H9 (cell line): Measurements from ENCODE around the gene PDE4B. TPM values are rescaled to one million over a fixed set of nuclear protein-coding genes. Genes with fewer than 3 reads are reported as not detected.

Experiments
- DNase-seq: peaks from one replicate; pipeline ENCODE4 v3.0.0-alpha.2; 2017
- H2AFZ ChIP-seq: one replicate; pipeline ENCODE4 v1.6.1; 2013; ENCODE audit warnings: mild to moderate bottlenecking, low read length, control low read depth, moderate library complexity
- H2AK5ac ChIP-seq: 2 replicates; pipeline ENCODE4 v1.6.1; 2013; ENCODE audit warnings: low read length, control low read depth, mixed read lengths; ENCODE audit not compliant: insufficient read length
- H2BK120ac ChIP-seq: one replicate; pipeline ENCODE4 v1.6.1; 2013; ENCODE audit warnings: low read depth, mild to moderate bottlenecking, low read length, control low read depth, inconsistent platforms; ENCODE audit not compliant: poor library complexity, severe bottlenecking
- H2BK12ac ChIP-seq: 2 replicates; pipeline ENCODE4 v1.6.1; 2013; ENCODE audit warnings: low read length, control low read depth, mixed read lengths, low read depth; ENCODE audit not compliant: insufficient read length
- H2BK15ac ChIP-seq: 2 replicates; pipeline ENCODE4 v1.6.1; 2013; ENCODE audit warnings: low read depth, low read length, control low read depth
- H2BK20ac ChIP-seq: one replicate; pipeline ENCODE4 v1.6.1; 2013; ENCODE audit warnings: low read depth, mild to moderate bottlenecking, low read length, control low read depth, inconsistent platforms; ENCODE audit not compliant: poor library complexity, severe bottlenecking
- H2BK5ac ChIP-seq: 2 replicates; pipeline ENCODE4 v1.6.1; 2013; ENCODE audit warnings: low read length, control low read depth, mixed read lengths; ENCODE audit not compliant: insufficient read length
- H3K14ac ChIP-seq: 2 replicates; pipeline ENCODE4 v1.6.1; 2013; ENCODE audit warnings: low read length, control low read depth; ENCODE audit not compliant: insufficient read depth
- H3K18ac ChIP-seq: 2 replicates; pipeline ENCODE4 v1.6.1; 2013; ENCODE audit warnings: low read depth, mild to moderate bottlenecking, mixed read lengths, low read length, control low read depth; ENCODE audit not compliant: insufficient read length
- H3K23ac ChIP-seq: 2 replicates; pipeline ENCODE4 v1.6.1; 2013; ENCODE audit warnings: low read length, control low read depth, mixed read lengths, low read depth; ENCODE audit not compliant: insufficient read length
- H3K23me2 ChIP-seq: 2 replicates; pipeline ENCODE4 v1.6.1; 2013; ENCODE audit warnings: low read depth, mild to moderate bottlenecking, mixed read lengths, low read length, control low read depth; ENCODE audit not compliant: insufficient read length, poor library complexity, severe bottlenecking
- H3K27ac ChIP-seq: 2 replicates; pipeline ENCODE4 v1.5.1; 2013; ENCODE audit warnings: low read length, control low read depth, mixed read lengths, low read depth; ENCODE audit not compliant: insufficient read length
- H3K27me3 ChIP-seq: 2 replicates; pipeline ENCODE4 v1.6.1; 2013; ENCODE audit warnings: low read length, control low read depth, inconsistent platforms; ENCODE audit not compliant: insufficient read depth
- H3K4ac ChIP-seq: 2 replicates; pipeline ENCODE4 v1.6.1; 2013; ENCODE audit warnings: low read depth, mild to moderate bottlenecking, control low read depth, inconsistent platforms, low read length, moderate library complexity
- H3K4me1 ChIP-seq: 2 replicates; pipeline ENCODE4 v1.6.1; 2013; ENCODE audit warnings: low read length, control low read depth, inconsistent platforms; ENCODE audit not compliant: insufficient read depth
- H3K4me2 ChIP-seq: 2 replicates; pipeline ENCODE4 v1.6.1; 2013; ENCODE audit warnings: low read length, control low read depth, mixed read lengths; ENCODE audit not compliant: insufficient read length, insufficient read depth
- H3K56ac ChIP-seq: 2 replicates; pipeline ENCODE4 v1.6.1; 2013; ENCODE audit warnings: low read depth, mild to moderate bottlenecking, mixed read lengths, low read length, control low read depth; ENCODE audit not compliant: insufficient read length
- H3K79me1 ChIP-seq: 2 replicates; pipeline ENCODE4 v1.6.1; 2013; ENCODE audit warnings: low read depth, mild to moderate bottlenecking, moderate library complexity, low read length, control low read depth, inconsistent platforms; ENCODE audit not compliant: insufficient read depth, poor library complexity, severe bottlenecking
- H3K79me2 ChIP-seq: 2 replicates; pipeline ENCODE4 v1.6.1; 2013; ENCODE audit warnings: low read length, control low read depth, inconsistent platforms; ENCODE audit not compliant: insufficient read depth
- H3K9ac ChIP-seq: 2 replicates; pipeline ENCODE4 v1.6.1; 2013; ENCODE audit warnings: low read length, control low read depth, mixed read lengths; ENCODE audit not compliant: insufficient read length; ENCODE audit errors: extremely low read depth
- H3K9me3 ChIP-seq: one replicate; pipeline ENCODE4 v1.6.1; 2013; ENCODE audit warnings: low read depth, low read length, inconsistent platforms; ENCODE audit not compliant: control insufficient read depth
- H3T11ph ChIP-seq: one replicate; pipeline ENCODE4 v1.6.1; 2013; ENCODE audit warnings: mild to moderate bottlenecking, low read length, control low read depth, inconsistent platforms
- H4K20me1 ChIP-seq: one replicate; pipeline ENCODE4 v1.6.1; 2013; ENCODE audit not compliant: control insufficient read depth, insufficient read length, insufficient read depth
- H4K5ac ChIP-seq: 2 replicates; pipeline ENCODE4 v1.6.1; 2013; ENCODE audit warnings: low read depth, mild to moderate bottlenecking, mixed read lengths, low read length, control low read depth; ENCODE audit not compliant: insufficient read length
- H4K8ac ChIP-seq: replicated peaks from 2 replicates; pipeline ENCODE4 v1.6.1; 2013; ENCODE audit warnings: low read length, control low read depth, mixed read lengths, low read depth; ENCODE audit not compliant: insufficient read length
- H4K91ac ChIP-seq: 2 replicates; pipeline ENCODE4 v1.6.1; 2013; ENCODE audit warnings: low read depth, mild to moderate bottlenecking, moderate library complexity, mixed read lengths, low read length, control low read depth; ENCODE audit not compliant: insufficient read length
- H3K27ac Mint-ChIP-seq, 3 experiments: 2 replicates in 2 of 3; 3 replicates in 1 of 3; pipeline ENCODE4 v1.8.0; 2020 to 2021; ENCODE audit warnings: mixed read lengths in 3 of 3, mild to moderate bottlenecking in 1 of 3, moderate library complexity in 1 of 3
- H3K27me3 Mint-ChIP-seq: 2 replicates; pipeline ENCODE4 v1.8.0; 2021; ENCODE audit warnings: low read depth, mild to moderate bottlenecking, moderate library complexity, mixed read lengths
- H3K36me3 Mint-ChIP-seq, 3 experiments: 2 replicates in 2 of 3; 3 replicates in 1 of 3; pipeline ENCODE4 v1.8.0; 2020 to 2021; ENCODE audit warnings: low read depth in 3 of 3, mixed read lengths in 3 of 3; ENCODE audit not compliant: insufficient read depth in 1 of 3
- H3K4me1 Mint-ChIP-seq, 2 experiments: 2 replicates each; pipeline ENCODE4 v1.8.0; 2020; ENCODE audit warnings: mixed read lengths in 2 of 2
- H3K4me3 Mint-ChIP-seq, 2 experiments: 2 replicates in 1 of 2; 3 replicates in 1 of 2; pipeline ENCODE4 v1.8.0; 2020 to 2021; ENCODE audit warnings: mild to moderate bottlenecking in 2 of 2, mixed read lengths in 2 of 2, moderate library complexity in 1 of 2
- H3K9me3 Mint-ChIP-seq, 2 experiments: 2 replicates in 1 of 2; 3 replicates in 1 of 2; pipeline ENCODE4 v1.8.0; 2020; ENCODE audit warnings: mild to moderate bottlenecking in 2 of 2, mixed read lengths in 2 of 2, moderate library complexity in 1 of 2
- CTCF ChIP-seq: fragments of 200-600 bp; sonication (generic); conservative IDR thresholded peaks from 3 replicates; pipeline ENCODE4 v1.8.0; 2021; ENCODE audit warnings: antibody characterized with exemption, mild to moderate bottlenecking
- WGBS: extraction: QIAGEN DNeasy Blood & Tissue Kit; methylation state at CpG from one replicate; pipeline ENCODE4 v1.1.7; 2013; ENCODE audit warnings: missing lambda C conversion rate, low lambda C conversion rate, mixed read lengths; ENCODE audit not compliant: insufficient read length; ENCODE audit errors: extremely low coverage; 5-methylcytosine and 5-hydroxymethylcytosine counted together
- total RNA-seq: library from RNA; stranded (reverse); gene quantifications from 2 replicates; pipeline ENCODE4 v1.2.1, GENCODE V29; 2021

The PDE4B gene
- total RNA-seq, 1 experiment from 2014 or later: 19.8 TPM

- no peak overlapping the region for H3K27ac Mint-ChIP-seq
- H3K27me3 ChIP-seq: no peaks in the 10 kb centered on the region
- WGBS: no CpG with 5 or more reads among the region's 3 CpGs
These were observed 483.5 kb downstream of the PDE4B start for GRCh38 chr1:66276218-66276617.

More at GRCh38 chr1:66276218-66276617, 483.5 kb downstream of the PDE4B start:
- Mint-ChIP-seq H3K27me3 (no peaks in the 10 kb centered on the region), H3K4me3 (no peak overlapping the region), H3K4me1 (peaks cover 30 to 33% of the 10 kb centered on the region in 2 experiments), H3K36me3 (no peaks in the 10 kb centered on the region), H3K9me3 (no peaks in the 10 kb centered on the region)
- Histone ChIP-seq H2AFZ (no peak overlapping the region), H3K56ac (no peak overlapping the region), H3K27ac (no peak overlapping the region), H3K4ac (no peak overlapping the region), H4K20me1 (no peaks in the 10 kb centered on the region), H4K5ac (no peak overlapping the region), H2BK20ac (no peak overlapping the region), H3K23ac (no peak overlapping the region), H4K91ac (no peak overlapping the region), H3K9me3 (no peaks in the 10 kb centered on the region), H2BK15ac (no peak overlapping the region), H3T11ph (no peak overlapping the region), H3K79me2 (no peaks in the 10 kb centered on the region), H4K8ac (no peak overlapping the region), H3K18ac (no peak overlapping the region), H3K14ac (no peak overlapping the region), H3K9ac (no peak overlapping the region), H2BK5ac (no peak overlapping the region), H2BK120ac (no peak overlapping the region), H3K23me2 (no peaks in the 10 kb centered on the region), H2AK5ac (no peak overlapping the region), H3K4me1 (peaks cover 10% of the 10 kb centered on the region), H3K79me1 (no peaks in the 10 kb centered on the region), H2BK12ac (no peak overlapping the region), H3K4me2 (no peak overlapping the region)
- no peak for DNase-seq
- no peak for TF ChIP-seq CTCF
